Measurements from ENCODE around the gene OBSCN.
A peak's percentile ranks its signal among the peaks of the same experiment; 100 is the strongest.

The OBSCN gene

GRCh38 chr1:228334226-228334935 is 126.5 kb downstream of the OBSCN start:
- DNase-seq, result no peak

GRCh38 chr1:228334954-228335353 is 127.1 kb downstream of the OBSCN start:
- no peak for DNase-seq

- peak; percentile 9 for DNase-seq
Measured at GRCh38 chr1:228335406-228336307, 127.8 kb downstream of the OBSCN start.

GRCh38 chr1:228336308-228337030 is 128.6 kb downstream of the OBSCN start:
- DNase-seq, result peak; percentile 9

GRCh38 chr1:228337031-228337564 is 129.3 kb downstream of the OBSCN start:
- DNase-seq, result no peak

GRCh38 chr1:228337711-228338520 is 130.1 kb downstream of the OBSCN start:
- DNase-seq, result peak; percentile 13

GRCh38 chr1:228338521-228339051 is 130.7 kb downstream of the OBSCN start:
- DNase-seq, result peak; percentile 14

GRCh38 chr1:228339059-228339704 is 131.3 kb downstream of the OBSCN start:
- DNase-seq, result no peak

GRCh38 chr1:228339766-228340685 is 132.2 kb downstream of the OBSCN start:
- peak; percentile 10 for DNase-seq

GRCh38 chr1:228340686-228341449 is 133.0 kb downstream of the OBSCN start:
- DNase-seq, result peak; percentile 9

GRCh38 chr1:228341450-228341813 is 133.6 kb downstream of the OBSCN start:
- DNase-seq, result peak; percentile 14

- peak; percentile 10 for DNase-seq
Measured at GRCh38 chr1:228341814-228342626, 134.2 kb downstream of the OBSCN start.

- DNase-seq, result no peak
Measured at GRCh38 chr1:228342627-228343190, 134.9 kb downstream of the OBSCN start.

GRCh38 chr1:228343191-228343661 is 135.4 kb downstream of the OBSCN start:
- peak; percentile 12 for DNase-seq

GRCh38 chr1:228344631-228345072 is 136.8 kb downstream of the OBSCN start:
- DNase-seq, result peak; percentile 3

GRCh38 chr1:228345201-228345930 is 137.5 kb downstream of the OBSCN start:
- DNase-seq, result peak; percentile 10

- DNase-seq, result peak; percentile 4
Measured at GRCh38 chr1:228346731-228347130, 138.9 kb downstream of the OBSCN start.

All from CD4-positive, alpha-beta T cell treated with Interleukin-15 for 1 hour (primary cell).